ENCODE measurements around the gene SEMA3F. TPM values are rescaled to one million over a fixed set of nuclear protein-coding genes. Genes with fewer than 3 reads are reported as not detected.

SEMA3F gene
- total RNA-seq, 1 experiment from 2014 or later = 3.9 TPM

DNA sequence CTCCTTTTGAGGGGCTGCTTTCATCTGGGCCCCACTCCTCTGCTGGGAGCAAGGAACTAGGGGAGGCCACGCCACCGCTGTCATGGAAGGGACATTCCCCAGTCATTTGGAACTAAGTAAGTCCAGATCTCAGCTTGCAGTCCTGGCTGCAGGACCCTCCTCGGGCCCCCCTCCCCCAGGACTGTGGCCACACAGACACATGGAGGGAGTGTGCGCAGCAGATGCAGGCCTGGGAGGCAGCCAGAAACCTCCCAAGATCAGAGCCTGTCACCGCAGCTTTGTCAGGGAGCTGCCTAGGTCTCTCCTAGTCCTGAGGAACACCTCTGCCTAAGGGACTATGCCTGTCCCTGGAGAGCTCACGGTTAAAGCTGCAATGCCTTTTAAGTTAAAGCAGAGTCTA is 7.3 kb upstream of the SEMA3F start:
- H3K27ac ChIP-seq (ENCODE audit: low read depth, low read length, poor library complexity, severe bottlenecking) = no peak overlapping the region
- ChIA-PET POLR2A (ENCODE audit: low non-redundant PET) (no interaction called here), CTCF (interaction anchor here (0.6 kb wide), 1 partner anchor 127 kb away, joined by 8 read pairs; no protein-coding TSS in a partner anchor)
- no TSS peak for BruUV-seq (replicated peaks)
- no peak for DNase-seq (ENCODE audit: low spot score)
- intact Hi-C loops (cut with micrococcal nuclease; ENCODE audit: unreplicated experiment) = no loop called here
- TF ChIP-seq, protein P1, sequence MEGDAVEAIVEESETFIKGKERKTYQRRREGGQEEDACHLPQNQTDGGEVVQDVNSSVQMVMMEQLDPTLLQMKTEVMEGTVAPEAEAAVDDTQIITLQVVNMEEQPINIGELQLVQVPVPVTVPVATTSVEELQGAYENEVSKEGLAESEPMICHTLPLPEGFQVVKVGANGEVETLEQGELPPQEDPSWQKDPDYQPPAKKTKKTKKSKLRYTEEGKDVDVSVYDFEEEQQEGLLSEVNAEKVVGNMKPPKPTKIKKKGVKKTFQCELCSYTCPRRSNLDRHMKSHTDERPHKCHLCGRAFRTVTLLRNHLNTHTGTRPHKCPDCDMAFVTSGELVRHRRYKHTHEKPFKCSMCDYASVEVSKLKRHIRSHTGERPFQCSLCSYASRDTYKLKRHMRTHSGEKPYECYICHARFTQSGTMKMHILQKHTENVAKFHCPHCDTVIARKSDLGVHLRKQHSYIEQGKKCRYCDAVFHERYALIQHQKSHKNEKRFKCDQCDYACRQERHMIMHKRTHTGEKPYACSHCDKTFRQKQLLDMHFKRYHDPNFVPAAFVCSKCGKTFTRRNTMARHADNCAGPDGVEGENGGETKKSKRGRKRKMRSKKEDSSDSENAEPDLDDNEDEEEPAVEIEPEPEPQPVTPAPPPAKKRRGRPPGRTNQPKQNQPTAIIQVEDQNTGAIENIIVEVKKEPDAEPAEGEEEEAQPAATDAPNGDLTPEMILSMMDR (conservative IDR thresholded peaks at IDR 0.05; ENCODE audit: low read depth, low read length) = no peak
- no peak for TF ChIP-seq EZH2 (IDR thresholded peaks at IDR 0.05; ENCODE audit: borderline replicate concordance, low read depth, low read length, poor library complexity, severe bottlenecking)
- no peaks in the 10 kb centered on the region for H3K9me3 ChIP-seq (ENCODE audit: low read depth, low read length, poor library complexity, severe bottlenecking)
- H3K4me1 ChIP-seq (ENCODE audit: insufficient read depth, low read length, poor library complexity, severe bottlenecking) = peaks cover 8% of the 10 kb centered on the region
- H3K4me3 ChIP-seq (ENCODE audit: low read depth, low read length, poor library complexity, severe bottlenecking) = no peak overlapping the region
- H3K36me3 ChIP-seq (ENCODE audit: insufficient read depth, low read length, poor library complexity, severe bottlenecking) = no peaks in the 10 kb centered on the region
- no peaks in the 10 kb centered on the region for H3K27me3 ChIP-seq (replicated peaks; ENCODE audit: insufficient read depth, low read depth, low read length, poor library complexity)

DNA sequence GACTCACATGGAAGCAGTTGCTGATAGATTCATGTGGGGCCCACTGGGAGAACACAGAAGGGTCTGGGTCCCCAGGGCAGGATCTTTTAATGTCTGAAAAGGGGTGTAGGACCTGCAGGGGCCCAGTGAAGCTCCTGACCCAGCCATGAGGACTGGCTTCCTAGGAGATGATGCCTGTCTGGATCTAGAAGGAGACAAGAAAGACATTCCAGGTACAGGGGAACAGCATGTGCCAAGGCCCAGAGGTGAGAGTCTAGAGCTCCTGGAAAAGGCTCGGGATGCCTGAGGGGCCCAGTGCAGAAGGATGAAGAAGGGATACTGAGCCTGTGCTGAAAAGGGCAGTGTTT is 4.7 kb upstream of the SEMA3F start:
- CTCF ChIA-PET = no interaction called here
- no peak for DNase-seq (ENCODE audit: low spot score)
- TF ChIP-seq, protein P1 (conservative IDR thresholded peaks at IDR 0.05; ENCODE audit: low read depth, low read length) = no peak
- no peak for TF ChIP-seq EZH2 (IDR thresholded peaks at IDR 0.05; ENCODE audit: borderline replicate concordance, low read depth, low read length, poor library complexity, severe bottlenecking)
- H3K9me3 ChIP-seq (ENCODE audit: low read depth, low read length, poor library complexity, severe bottlenecking) = no peaks in the 10 kb centered on the region
- H3K4me3 ChIP-seq (ENCODE audit: low read depth, low read length, poor library complexity, severe bottlenecking) = no peak overlapping the region
- BruUV-seq (replicated peaks) = no TSS peak
- peaks cover 8% of the 10 kb centered on the region for H3K4me1 ChIP-seq (ENCODE audit: insufficient read depth, low read length, poor library complexity, severe bottlenecking)
- intact Hi-C loops (cut with micrococcal nuclease; ENCODE audit: unreplicated experiment) = no loop called here
- POLR2A ChIA-PET (ENCODE audit: low non-redundant PET) = no interaction called here
- H3K27ac ChIP-seq (ENCODE audit: low read depth, low read length, poor library complexity, severe bottlenecking) = no peak overlapping the region
- no peaks in the 10 kb centered on the region for H3K36me3 ChIP-seq (ENCODE audit: insufficient read depth, low read length, poor library complexity, severe bottlenecking)
- H3K27me3 ChIP-seq (replicated peaks; ENCODE audit: insufficient read depth, low read depth, low read length, poor library complexity) = no peaks in the 10 kb centered on the region

DNA sequence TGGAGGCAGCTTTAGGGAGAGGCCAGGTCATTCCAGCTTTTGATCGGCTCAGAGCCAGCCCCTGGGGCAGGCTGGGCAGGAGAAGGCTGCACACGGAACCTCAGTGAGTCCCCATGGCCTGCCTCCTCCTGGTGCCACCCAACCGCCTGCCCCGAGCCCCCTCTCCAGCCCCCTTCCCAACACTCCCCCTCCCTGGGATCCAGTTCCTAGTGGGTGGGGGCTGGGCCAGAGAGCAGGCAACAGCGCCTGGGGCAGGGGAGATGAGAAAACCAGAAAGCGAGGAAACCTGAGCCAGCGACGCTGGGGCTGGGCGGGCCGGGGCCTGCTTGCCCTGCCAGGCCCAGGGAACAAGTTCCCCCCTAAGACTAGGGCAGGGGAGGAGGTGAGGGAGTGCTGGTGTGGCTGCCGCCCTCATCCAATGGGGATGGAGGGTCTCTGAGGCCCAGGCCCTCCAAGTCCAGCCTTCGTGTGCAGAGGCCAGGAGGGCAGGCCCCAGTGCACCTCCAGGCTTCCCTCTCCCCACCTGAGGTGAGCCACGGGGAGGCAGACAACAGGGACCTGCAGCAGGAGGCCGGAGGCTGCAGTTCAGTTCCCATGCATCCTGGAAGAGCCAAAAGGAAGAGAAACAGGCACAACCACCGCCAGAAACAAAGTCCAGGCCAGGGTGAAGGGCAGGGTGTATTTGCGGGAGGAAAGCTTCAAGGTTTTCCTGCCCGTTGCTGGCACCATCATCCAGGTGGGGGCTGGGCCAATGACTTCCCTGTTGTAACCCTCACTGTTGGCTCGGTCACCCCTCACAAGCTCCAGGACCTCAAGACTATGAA is 4.0 kb upstream of the SEMA3F start:
- BruUV-seq (replicated peaks) = no TSS peak
- no peak for DNase-seq (ENCODE audit: low spot score)

More for the DNA sequence above, 4.0 kb upstream of the SEMA3F start:
- Histone ChIP-seq H3K27me3 (replicated peaks; ENCODE audit: insufficient read depth, low read depth, low read length, poor library complexity) (no peaks in the 10 kb centered on the region), H3K4me3 (ENCODE audit: low read depth, low read length, poor library complexity, severe bottlenecking) (no peak overlapping the region), H3K9me3 (ENCODE audit: low read depth, low read length, poor library complexity, severe bottlenecking) (no peaks in the 10 kb centered on the region), H3K27ac (ENCODE audit: low read depth, low read length, poor library complexity, severe bottlenecking) (no peak overlapping the region), H3K36me3 (ENCODE audit: insufficient read depth, low read length, poor library complexity, severe bottlenecking) (no peaks in the 10 kb centered on the region), H3K4me1 (ENCODE audit: insufficient read depth, low read length, poor library complexity, severe bottlenecking) (peaks cover 8% of the 10 kb centered on the region)
- intact Hi-C loops (cut with micrococcal nuclease; ENCODE audit: unreplicated experiment) = no loop called here
- CTCF ChIA-PET = no interaction called here
- TF ChIP-seq, protein P1 (conservative IDR thresholded peaks at IDR 0.05; ENCODE audit: low read depth, low read length) = no peak
- TF ChIP-seq EZH2 (IDR thresholded peaks at IDR 0.05; ENCODE audit: borderline replicate concordance, low read depth, low read length, poor library complexity, severe bottlenecking) = no peak
- POLR2A ChIA-PET (ENCODE audit: low non-redundant PET) = no interaction called here

All from A673 (cell line).